IPS-NIHi7 (cell line): ENCODE data around the gene RHOB.
"Not testable (repeated sequence)": the region's sequence is repeated elsewhere in the genome, so short reads cannot be mapped to it uniquely, and the experiment has no call there.

Source experiments
- DNase-seq: peaks from one replicate; pipeline ENCODE4 v3.0.0; 2012; ENCODE audit warnings: mixed read lengths; ENCODE audit errors: extremely low spot score

Gene RHOB

DNA sequence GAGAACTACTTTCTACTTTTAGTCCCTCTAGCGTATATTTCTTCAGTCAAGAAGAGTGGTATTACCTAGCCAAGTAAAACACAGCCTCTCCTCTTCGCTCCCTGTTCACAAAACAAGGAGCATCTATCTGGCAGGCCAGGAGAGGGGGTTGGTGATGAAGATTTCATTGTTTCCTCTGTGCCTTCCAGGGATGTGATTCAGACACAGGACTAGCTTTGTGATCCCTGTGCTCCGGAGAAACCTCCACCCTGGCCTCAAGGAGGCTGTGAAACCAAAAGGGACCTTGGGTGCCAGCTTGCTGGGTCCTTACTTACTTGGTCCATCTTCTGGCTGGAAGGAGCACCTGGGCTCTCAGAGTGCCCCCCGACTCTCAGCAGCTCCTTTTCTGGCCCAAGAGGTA lies 5.7 kb downstream of the RHOB start:
- peak; percentile 64 for DNase-seq

- DNase-seq, result no peak
Observed at GRCh38 chr2:20453087-20453486, 6.2 kb downstream of the RHOB start.

DNA sequence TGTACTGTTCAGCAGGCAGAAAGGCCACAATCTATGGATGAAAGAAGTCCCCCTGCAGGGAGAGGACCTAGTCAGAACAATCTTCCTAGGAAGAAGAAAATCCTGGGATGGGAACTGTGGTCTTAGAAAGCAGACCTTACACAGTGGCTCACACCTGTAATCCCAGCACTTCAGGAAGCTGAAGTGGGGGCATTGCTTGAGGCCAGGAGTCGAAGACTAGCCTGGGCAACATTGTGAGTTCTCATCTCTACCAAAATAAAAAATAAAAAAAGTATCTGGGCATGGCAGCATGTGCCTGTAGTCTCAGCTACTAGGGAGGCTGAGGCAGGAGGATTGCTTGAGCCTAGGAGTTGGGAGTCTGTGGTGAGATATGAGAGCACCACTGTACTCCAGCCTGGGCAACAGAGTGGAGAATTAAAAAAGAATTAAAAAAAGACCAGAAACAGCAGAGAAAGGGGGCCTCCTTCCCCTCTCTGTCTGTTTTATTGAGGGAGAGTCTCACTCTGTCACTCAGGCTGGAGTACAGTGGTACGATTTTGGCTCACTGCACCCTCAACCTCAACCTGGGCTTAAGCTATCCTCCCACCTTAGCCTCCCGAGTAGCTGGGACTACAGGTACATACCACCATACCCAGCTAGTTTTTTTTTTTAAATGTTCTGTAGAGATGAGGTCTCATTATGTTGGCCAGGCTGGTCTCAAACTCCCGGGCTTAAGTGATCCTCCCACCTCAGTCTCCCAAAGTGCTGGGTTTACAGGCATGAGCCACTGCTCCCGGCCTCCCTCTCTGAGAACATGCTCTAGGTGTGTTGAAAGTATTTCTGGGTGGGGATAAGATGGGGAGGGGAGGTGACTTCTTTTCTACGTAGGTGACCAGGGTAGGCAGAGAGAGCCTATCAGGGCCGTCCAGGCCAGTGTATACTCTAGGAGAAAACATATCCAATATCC lies 7.4 kb downstream of the RHOB start:
- no peak for DNase-seq

- DNase-seq, result no peak
Observed at GRCh38 chr2:20455076-20455587, 8.3 kb downstream of the RHOB start.

GRCh38 chr2:20456116-20456571 lies 9.3 kb downstream of the RHOB start:
- no peak for DNase-seq

DNA sequence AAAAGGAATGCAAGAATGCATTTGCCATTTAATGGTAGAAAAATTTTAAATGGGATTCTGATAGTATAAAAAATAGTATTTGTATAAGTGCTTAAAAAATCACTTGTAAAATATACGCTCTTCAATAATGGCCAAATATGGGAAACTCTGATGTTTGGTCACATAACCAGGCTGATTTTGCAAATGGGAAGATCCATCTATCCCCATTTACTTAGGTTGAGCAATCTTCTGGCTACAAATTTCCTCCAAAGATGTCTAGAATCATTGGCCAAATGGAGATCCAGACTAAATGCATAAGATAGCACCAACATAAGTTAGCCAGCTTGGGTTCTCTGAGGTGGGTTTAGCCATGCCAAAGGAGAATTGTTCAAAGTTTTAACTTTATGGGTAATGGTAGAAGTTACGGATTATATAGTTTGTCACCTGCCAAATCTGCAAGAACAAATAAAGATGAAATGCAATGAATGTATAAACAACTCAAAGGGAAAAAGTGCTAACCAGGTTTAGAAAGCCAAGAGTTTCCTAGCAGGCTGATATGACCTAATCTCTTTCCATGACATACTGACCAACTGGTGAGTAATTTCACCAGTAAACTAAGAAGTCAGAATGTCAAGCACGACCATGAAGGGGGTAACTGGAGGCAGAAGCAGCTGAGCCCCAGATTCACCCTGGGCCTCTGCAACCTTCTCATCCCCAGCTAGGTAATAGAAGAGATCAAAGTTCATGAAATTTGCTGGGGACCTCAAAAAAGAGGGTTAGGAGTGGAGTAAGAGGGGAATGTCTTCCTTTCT lies 10.0 kb downstream of the RHOB start:
- DNase-seq, result no peak

DNA sequence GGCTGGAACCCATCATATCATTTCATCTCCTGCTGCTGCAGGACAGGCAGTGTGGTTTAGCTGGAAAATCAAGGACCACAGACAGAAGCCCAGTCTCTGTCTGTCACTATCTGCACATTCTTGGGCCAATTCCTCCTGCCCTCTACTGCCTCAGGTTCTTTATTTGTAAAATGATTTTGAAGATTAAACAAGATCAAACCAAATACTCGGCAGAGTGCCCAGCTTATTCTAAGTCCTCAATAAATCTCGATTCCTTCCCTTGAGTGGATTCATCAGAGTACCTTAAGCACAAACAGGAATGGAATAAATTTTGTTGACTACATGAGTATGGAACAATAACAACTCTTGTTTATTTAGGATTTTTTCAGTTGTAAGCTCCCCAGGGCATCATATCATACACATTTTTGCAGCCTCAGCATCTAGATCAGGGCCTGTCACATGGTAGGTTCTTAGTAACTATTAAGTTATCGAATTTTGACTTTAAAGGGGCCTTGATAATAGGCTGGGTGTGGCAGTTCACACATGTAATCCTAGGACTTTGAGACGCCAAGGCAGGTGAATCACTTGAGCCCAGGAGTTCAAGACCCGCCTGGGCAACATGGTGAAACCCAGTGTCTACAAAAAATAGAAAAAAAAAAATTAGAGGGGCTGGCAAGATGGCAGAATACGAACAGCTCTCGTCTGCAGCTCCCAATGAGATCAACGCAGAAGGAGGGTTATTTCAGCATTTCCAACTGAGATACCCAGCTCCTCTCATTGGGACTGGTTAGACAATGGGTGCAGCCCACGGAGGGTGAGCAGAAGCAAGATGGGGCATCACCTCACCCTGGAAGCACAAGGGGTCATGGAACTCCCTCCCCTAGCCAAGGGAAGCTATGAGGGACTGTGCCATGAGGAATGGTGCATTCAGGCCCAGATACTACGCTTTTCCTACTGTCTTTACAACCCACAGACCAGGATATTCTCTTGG lies 11.1 kb downstream of the RHOB start:
- DNase-seq, result no peak

GRCh38 chr2:20458737-20459484 lies 12.0 kb downstream of the RHOB start:
- not testable (repeated sequence) for DNase-seq

DNA sequence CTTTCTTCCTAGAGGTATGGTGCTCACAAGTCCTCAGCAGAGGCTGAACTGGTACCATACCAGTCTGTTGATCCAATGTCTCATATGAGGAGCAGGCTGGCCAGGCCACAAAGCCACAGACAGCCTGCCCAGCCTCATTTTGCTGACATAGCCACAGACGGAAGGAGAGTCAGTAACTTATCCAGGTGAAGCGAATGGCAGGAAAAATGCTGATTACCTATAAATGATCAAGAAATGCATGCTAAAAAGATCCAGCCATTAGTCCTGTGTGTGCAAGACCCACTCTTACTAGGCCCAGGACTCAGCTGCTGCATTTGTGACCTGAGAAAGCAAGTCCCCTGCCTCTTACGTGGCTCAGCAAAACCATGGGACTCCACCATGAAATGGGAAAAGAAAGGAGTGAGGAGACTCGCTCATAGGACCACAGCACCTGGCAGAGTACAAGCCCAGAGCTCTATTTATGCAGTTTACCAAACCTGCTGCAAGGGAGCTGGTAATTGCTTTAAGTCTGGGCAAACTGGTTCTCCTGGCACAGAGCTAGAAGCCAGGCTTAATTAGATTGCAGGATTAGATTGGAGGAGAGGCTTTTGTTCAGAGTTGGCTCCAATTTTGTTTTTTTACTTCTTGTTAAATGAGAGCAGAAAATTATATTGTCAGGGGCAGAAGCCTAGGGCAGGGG lies 19.0 kb downstream of the RHOB start:
- DNase-seq, result no peak

GRCh38 chr2:20467789-20468548 lies 21.1 kb downstream of the RHOB start:
- no peak for DNase-seq

GRCh38 chr2:20468549-20469500 lies 22.0 kb downstream of the RHOB start:
- no peak for DNase-seq

DNA sequence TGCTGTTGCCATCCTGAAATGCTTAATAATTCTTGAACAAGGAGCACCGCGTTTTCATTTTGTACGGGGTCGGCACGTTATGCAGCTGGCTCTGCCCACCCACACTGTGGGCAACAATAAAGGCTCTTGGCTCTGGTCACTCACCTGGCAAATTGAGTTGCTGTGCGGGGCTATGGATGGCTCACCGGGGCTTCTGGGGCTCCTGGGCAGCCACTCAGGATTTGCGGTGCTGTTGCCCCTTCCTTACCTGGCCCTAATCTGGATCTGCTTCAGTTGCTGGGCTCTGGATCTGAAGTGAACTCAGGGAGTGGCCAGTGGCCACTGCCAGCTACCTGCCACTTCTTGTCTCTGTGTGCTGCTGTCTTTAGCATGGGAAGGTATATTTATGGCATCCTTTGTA lies 22.7 kb downstream of the RHOB start:
- DNase-seq, result no peak

GRCh38 chr2:20470211-20470610 lies 23.3 kb downstream of the RHOB start:
- DNase-seq, result no peak

GRCh38 chr2:20471148-20471547 lies 24.3 kb downstream of the RHOB start:
- no peak for DNase-seq

DNA sequence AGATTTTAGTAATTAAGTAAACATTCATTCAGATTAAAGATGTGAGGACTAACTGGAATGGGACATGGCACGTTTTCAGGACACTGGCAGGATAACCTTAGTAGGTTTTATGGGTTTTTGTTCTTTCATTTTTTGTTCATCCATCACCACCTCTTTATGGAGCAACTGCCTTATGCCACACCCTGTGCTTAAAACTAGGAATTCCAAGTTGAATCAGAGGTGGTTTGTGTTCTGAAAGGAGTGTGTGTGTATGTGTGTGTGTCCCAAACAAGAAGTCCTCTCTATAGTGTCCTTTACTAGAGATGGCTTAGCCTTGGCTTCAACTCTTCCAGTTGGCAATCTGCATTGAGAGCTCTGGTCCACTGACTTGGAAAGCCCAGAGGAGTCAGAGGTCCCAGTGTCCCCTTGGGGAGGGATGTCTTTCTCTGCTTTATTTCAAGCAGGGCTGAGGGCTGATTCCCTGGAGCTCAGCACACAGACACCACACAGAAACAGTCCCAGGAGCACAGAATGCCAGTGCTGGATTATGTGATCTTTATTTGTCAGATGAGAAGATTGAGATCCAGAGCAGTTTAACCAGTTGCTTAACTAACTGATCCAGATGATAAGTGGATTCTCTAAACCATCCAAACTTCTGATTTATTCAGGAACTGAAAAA lies 25.2 kb downstream of the RHOB start:
- DNase-seq, result no peak

- no peak for DNase-seq
Observed at GRCh38 chr2:20472569-20472968, 25.7 kb downstream of the RHOB start.

DNA sequence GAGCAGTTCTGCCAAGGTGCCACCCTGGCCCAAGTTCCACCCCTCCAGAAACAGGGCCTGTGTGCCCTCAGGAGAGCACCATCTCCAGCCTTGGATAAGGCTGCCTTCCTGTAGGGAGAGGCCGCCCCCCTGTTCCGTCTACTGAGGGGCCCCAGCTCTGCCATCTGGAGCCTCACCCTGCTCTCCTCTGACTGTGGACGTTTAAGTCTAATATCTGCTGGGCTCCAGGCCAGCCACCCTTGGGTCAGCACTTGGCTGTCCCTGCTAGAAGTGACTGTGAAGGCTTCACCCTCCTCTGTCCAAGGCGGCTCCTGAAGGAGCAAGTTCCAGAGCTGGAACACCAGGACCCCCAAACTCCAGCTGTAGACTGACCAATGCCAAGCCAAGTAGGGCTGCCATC lies 26.3 kb downstream of the RHOB start:
- DNase-seq, result no peak
